Measurements from ENCODE around the gene RPL23.

GRCh38 chr17:38897176-38897575, 43.7 kb upstream of the RPL23 start:
- no peak for TF ChIP-seq POLR2A (IDR thresholded peaks at IDR 0.05; ENCODE audit: low read depth, low read length)
- no peak for TF ChIP-seq PAX5 (IDR thresholded peaks at IDR 0.05; ENCODE audit: insufficient read depth, low read length, severe bottlenecking)
- TF ChIP-seq POLR2AphosphoS5 (IDR thresholded peaks at IDR 0.05; ENCODE audit: low read depth, low read length): no peak

Data from GM12891 (cell line).